GM21515 (cell line): Measurements from ENCODE around the gene L3MBTL3.

Experiments used
- ATAC-seq: cut with Tn5 transposase; IDR thresholded peaks from one replicate; pipeline ENCODE4 v1.9.1; 2021; ENCODE audit not compliant: unreplicated experiment

Gene L3MBTL3

DNA sequence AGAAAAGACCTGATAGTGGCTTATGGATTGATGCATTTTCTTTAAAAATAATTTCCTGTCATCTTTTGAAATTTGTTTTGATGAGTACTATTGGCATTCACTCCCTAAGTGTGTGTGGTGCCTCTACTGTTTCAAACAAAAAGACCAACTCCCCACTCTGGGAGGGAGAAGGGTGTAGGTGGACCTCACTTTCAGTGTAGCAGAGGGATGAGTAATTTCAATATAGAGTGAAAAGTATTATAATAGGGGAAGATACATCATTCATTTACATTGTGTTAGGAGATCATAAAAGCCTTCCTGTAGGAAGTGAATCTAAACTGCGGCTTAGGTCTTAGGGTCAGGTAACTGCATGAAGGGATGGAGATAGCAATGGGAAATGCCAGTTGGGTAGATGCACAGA is 158.0 kb downstream of the L3MBTL3 start:
- no peak for ATAC-seq

DNA sequence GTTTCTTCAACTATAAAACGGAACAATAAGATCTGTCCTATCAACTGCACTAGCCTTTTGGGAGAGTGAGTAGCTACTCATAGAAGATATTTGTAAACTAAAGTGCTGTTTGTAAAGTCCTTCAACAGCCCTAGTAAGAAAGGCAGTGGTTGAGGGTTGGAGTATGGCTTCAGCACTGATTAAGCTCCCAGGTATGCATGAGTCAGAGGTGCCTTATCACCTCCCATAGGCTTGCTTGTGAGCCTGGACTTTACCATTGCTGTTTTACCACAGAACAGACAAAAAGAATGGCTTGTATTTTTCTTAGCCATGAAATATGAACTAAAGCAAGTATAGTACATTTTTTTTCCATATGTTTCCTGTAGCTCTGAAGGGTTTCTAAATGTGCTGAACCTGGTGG is 160.3 kb downstream of the L3MBTL3 start:
- no peak for ATAC-seq

DNA sequence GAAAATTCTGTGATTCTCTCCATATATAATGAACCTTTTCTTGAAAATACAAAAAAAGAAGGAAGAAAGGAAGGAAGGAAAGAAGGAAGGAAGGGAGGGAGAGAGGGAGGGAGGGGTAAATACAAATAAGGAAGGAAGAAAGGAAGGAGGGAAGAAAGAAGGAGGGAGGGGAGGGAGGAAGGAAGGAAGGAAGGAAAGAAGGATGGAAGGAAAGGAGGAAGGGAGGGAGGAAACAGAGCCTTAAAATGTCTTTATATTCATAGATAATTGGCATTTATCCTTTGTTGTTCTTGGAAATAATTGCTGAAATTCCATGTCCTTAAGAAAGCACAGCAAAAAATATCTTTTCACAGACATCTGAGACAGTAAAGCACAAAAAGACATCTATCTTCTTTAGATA is 164.1 kb downstream of the L3MBTL3 start:
- no peak for ATAC-seq

DNA sequence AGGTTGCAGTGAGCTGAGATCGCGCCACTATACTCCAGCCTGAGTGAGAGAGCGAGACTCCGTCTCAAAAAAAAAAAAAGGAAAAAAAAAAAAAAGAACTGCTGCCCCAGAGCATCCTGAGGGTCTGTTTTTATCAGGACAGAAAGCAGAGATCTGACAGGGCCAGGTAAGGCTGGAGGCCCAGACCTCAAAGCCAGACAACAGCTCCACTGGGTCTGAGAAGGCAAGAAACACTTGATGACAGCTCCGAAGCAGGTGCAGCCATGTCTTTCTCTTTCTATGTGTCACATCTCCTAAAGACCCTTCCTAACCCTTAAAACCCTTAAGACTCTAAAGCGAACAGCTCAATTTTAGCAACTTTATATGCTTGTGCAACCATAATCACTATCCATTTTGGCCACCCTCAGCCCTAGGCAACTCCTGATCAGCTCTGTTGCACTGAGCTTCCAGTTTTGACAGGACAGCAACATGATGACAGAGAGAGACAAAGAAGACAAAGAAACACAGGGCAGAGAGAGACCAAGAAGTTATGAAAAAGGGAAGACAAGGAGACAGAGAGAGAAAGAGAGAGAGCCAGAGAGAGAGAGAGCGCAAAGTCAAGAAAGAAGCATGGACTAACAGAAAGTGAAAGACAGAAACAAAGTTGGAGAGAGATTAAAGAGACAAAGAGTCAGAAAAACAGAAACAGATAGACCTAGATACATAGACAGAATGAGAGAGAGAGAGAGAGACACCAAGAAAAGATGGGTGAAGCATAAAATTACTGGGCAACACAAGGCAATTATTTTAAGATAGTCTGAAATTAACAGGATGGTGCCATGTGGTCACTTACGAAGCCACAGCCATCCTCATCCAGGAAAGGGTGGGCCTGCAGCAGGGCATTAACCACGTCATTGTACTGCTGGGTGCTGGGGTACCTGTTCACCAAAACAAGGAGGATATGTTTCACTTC is 165.2 kb downstream of the L3MBTL3 start:
- no peak for ATAC-seq

DNA sequence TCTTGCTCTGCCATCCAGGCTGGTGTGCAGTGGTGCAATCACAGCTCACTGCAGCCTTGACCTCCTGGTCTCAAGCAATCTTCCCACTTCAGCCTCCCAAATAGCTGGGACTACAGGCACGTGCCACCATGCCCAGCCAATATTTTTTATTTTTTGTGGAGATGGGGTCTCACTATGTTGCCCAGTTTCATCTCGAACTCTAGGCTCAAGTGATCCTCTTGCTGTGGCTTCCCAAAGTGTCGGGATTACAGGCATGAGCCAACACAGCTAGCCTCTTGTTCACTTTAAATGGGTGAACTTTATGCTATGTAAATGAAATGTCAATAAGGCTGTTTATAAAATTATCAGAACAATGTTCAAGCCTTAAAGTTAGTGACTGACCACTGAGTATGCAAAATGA is 167.3 kb downstream of the L3MBTL3 start:
- ATAC-seq, result no peak

DNA sequence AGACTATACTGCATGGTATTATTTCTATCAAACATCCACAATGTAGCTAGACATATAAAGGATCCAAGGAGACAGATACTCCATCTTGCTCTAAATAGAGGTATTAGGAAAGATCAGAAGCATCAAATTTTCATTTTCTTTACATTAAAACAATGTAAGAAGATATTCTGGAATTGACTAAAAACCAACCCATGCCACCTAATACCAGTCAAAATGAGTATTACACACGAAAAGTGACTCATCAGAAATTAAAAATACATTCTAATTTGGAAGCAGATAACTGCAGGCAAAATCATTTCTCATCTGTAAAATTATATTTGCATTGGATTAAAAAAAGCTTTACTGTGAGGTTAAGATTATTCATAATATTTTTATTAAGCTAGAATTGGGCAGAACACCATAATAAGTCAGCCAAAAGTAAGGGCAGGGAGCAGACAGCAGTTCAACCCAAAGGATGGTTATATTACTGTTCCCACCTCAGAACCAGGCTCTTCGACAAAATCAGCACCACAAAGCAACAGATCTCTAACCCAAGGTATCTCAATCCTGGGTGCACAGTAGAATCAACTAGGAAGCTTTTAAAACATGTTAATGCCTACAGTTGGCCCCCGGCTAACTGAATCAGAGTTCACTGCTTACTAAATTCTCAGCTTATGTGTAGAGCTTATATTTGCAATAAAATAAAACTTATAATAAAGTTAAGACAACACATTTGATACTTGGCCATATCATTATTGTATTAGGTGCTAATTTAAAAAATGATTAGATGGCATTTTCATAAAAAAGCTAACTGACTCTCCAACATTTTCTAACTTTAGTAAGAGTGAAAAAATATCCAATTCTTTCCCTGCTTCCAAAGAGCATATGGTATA is 169.2 kb downstream of the L3MBTL3 start:
- ATAC-seq, result no peak

DNA sequence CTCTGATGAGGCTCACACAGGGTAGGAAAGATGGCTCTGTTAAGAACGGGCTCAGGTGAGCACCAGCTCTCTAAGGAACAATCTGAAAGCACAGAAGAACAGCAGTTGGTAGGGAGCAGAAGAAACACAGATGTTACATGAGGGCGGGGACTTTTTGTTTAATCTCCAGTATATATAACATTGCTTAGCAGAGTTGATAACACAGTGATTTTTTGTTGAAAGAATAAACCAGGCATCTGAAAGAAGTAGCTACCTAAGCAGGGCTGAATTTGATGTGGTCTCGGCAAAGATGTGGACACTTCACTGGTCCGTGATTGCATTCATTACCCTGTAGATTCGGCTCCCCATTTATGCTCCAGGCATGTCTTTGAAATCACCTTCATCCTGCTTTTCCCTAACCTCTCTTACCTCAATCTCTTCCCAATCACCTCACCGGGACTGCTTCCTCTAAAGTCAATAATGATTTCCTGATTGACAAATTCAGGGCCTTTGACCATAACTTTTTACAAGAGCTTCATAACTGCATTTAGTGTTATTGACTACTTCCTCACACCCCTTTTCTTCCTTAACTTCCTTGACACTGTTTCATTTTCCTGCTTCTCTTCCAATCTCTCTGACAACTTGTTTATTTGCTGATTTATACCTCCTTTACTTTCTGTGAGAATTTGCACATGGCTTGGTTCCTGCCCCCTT is 170.0 kb downstream of the L3MBTL3 start:
- ATAC-seq, result no peak

DNA sequence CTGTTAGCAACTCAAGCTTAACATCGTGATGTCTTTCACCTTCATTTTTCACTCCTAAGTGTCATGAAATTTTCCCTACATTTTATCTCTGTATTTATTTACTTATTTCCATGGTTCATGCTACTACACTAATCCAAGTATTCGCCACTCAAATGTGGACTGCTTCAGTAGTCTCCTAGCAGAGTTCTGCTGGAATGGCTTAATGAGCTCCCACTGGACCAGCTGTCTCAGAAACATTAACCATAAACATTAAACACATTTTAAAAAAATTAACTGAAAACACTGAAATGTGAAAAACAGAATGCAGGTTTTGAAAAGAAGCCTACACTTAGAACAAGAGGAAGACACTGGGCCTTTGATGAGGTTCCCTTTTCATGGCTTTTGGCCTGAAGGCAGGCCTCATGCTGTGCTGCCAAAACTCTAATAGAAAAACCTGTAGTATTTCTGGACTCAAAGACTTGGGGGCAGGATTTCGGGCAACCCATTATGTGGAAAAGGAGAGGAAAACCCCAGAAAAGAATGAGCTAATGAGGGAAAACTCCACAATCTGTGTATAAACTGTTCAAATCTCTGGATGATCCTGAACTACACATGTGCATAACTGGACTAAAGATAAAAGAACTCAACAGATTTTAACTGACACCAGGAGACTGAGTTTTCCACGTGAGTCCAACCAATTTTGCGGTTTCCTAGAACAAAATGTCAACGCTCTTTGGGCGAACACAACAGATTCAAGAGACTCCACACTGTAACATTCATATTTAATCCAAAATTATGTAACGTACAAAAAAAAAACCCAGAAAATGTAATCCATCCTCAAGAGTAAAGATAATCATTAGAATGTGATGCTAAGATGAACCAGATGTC is 171.4 kb downstream of the L3MBTL3 start:
- no peak for ATAC-seq
